Immature natural killer cell (primary cell): ENCODE measurements around the gene ZNF653. TPM values are rescaled to one million over a fixed set of nuclear protein-coding genes. Genes with fewer than 3 reads are reported as not detected.
"Not testable (repeated sequence)": the region's sequence is repeated elsewhere in the genome, so short reads cannot be mapped to it uniquely, and the experiment has no call there.

ENCODE experiments used
- DNase-seq, 3 donors: peaks; one replicate each; pipeline ENCODE4 v3.0.0; 2022; ENCODE audit warnings: mixed read lengths in 1 of 3
- H3K27ac Mint-ChIP-seq, 6 donors: one replicate each; pipeline ENCODE4 v1.8.0; 2020; ENCODE audit warnings: mixed read lengths in 6 of 6, mild to moderate bottlenecking in 5 of 6, inconsistent platforms in 4 of 6, moderate library complexity in 3 of 6
- H3K27me3 Mint-ChIP-seq, 3 donors: one replicate each; pipeline ENCODE4 v1.8.0; 2020 to 2021; ENCODE audit warnings: low read depth in 3 of 3, mild to moderate bottlenecking in 3 of 3, mixed read lengths in 3 of 3, moderate library complexity in 3 of 3, inconsistent platforms in 1 of 3
- H3K36me3 Mint-ChIP-seq, 3 donors: one replicate each; pipeline ENCODE4 v1.8.0; 2020; ENCODE audit warnings: mixed read lengths in 3 of 3, inconsistent platforms in 2 of 3, mild to moderate bottlenecking in 2 of 3
- H3K4me1 Mint-ChIP-seq, 2 donors: one replicate each; pipeline ENCODE4 v1.8.0; 2020; ENCODE audit warnings: inconsistent platforms in 2 of 2, mild to moderate bottlenecking in 2 of 2, mixed read lengths in 2 of 2, moderate library complexity in 1 of 2
- H3K4me3 Mint-ChIP-seq, 5 donors: one replicate each; pipeline ENCODE4 v1.8.0; 2020; ENCODE audit warnings: mild to moderate bottlenecking in 5 of 5, mixed read lengths in 5 of 5, inconsistent platforms in 3 of 5, moderate library complexity in 3 of 5
- H3K9me3 Mint-ChIP-seq, 6 donors: one replicate each; pipeline ENCODE4 v1.8.0; 2020; ENCODE audit warnings: mild to moderate bottlenecking in 6 of 6, mixed read lengths in 6 of 6, inconsistent platforms in 4 of 6, moderate library complexity in 3 of 6
- polyA plus RNA-seq, 3 donors: library from polyadenylated mRNA; unstranded; fragments of 300-500 nt; fragmentation: Illumina TruSeq; gene quantifications; one replicate each; pipeline ENCODE4 v1.2.3, GENCODE V29; 2021

The ZNF653 gene
- polyA plus RNA-seq, 3 donors from 2014 or later = 0.78 to 3.3 (median 1.1) TPM

DNA sequence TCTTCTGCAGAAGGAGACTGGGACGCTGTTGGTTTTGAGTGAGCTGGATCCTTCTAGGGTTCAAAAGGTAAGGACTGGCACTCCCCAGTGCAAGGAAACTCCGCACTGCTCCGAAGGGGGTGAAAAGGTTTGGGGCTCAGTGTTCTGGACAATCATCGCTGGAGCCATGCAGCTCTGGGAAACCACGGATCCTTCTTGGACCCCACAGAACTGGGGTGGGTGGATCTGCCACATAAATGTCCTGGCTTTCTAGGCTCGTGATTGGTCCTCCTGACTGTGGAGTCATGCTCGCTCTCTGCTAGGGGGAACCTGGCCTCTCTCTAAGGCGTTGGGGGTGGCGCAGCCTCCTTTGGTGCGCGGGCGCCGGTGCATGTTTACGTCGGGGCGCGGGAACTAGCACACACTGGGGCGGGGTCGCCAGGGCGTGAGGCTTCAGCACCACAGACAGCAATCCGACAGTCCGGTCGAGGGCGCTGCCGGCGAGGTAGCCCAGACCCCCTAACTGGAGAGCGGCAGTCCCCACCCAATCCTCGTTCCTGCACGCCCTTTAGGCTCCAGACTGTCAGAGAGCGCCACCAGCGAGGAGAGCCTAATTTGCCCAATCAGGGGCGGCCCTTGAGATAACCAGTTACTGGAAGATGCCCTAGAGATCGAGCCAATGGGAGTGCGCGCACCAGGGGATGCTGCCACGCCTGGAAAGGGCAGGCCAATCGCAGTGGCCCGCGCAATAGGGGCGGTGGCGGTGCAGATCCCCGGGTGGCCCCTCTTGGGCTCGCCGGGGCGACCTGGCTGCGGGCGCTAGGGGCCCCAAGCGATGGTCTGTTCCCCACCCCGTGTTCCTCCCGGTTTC is 23.9 kb downstream of the ZNF653 start:
- no peaks in the 10 kb centered on the region for H3K9me3 Mint-ChIP-seq
- H3K4me3 Mint-ChIP-seq = peak overlapping the region; percentile 47 to 79 (median 70)
- peak in 2 of 3 donors; percentile 46 to 50 for DNase-seq
- H3K27me3 Mint-ChIP-seq = peaks cover 16 to 21% (median 19%) of the 10 kb centered on the region in 3 donors
- H3K27ac Mint-ChIP-seq = peak overlapping the region in 1 of 6 donors; percentile 55
- H3K4me1 Mint-ChIP-seq = peaks cover 21% of the 10 kb centered on the region in 2 donors
- peaks cover 0 to 7% (median 0%) of the 10 kb centered on the region in 3 donors for H3K36me3 Mint-ChIP-seq

DNA sequence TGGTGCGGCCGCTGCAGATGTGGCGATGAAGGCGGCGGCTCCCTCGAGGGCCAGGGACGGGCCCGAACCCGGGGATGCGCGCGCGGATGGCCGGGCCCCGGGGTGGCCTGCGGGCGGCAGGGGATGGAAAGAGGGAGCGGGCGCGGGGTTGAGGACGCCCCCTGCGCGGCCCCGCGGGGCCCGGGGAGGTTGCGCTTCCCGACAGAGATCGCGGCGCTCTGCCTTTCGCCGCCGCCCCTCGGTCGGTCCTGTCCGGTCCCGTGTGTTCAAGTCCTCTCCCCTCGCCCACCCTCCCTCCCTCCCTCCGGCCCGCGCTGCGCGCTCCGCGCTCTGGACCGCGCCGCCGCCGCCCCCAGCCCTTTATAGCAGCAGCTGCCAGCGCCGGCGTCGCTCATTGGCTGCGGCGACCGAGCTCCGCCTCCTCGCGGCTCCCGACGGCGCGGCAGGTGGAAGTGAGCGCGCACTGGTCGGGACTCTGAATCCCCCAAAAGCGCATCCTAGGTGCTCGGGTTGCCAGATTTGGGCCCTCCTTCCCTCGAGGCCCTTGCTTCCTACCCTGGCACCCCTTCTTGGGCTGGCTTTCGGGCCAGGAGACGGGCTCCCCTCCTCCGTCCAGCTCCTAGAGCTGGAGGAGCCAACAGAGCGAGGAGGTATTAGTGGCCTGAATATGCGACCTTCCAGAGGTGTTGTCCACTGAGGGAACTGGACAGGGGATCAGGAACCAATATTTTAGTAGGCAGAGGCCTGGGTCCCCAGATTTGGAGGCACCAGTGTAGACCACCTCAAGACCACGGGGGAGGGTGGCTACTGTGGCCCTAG is 24.7 kb downstream of the ZNF653 start, which contains the start of gene ELAVL3:
TSS of gene ELAVL3 (minus strand) at position 332 of the 819 bp plus-strand sequence. CDS start 438 bp downstream, outside the sequence.
- H3K27ac Mint-ChIP-seq = peak within 1 kb of the TSS in 1 of 6 donors; percentile 55
- H3K36me3 Mint-ChIP-seq = peaks cover 0 to 7% (median 0%) of the 10 kb centered on the region in 3 donors
- H3K27me3 Mint-ChIP-seq = peaks cover 16 to 21% (median 19%) of the 10 kb centered on the region in 3 donors
- H3K4me3 Mint-ChIP-seq = peak within 1 kb of the TSS; percentile 47 to 79 (median 70)
- no peaks in the 10 kb centered on the region for H3K9me3 Mint-ChIP-seq
- H3K4me1 Mint-ChIP-seq = peaks cover 21% of the 10 kb centered on the region in 2 donors
- DNase-seq = no peak

DNA sequence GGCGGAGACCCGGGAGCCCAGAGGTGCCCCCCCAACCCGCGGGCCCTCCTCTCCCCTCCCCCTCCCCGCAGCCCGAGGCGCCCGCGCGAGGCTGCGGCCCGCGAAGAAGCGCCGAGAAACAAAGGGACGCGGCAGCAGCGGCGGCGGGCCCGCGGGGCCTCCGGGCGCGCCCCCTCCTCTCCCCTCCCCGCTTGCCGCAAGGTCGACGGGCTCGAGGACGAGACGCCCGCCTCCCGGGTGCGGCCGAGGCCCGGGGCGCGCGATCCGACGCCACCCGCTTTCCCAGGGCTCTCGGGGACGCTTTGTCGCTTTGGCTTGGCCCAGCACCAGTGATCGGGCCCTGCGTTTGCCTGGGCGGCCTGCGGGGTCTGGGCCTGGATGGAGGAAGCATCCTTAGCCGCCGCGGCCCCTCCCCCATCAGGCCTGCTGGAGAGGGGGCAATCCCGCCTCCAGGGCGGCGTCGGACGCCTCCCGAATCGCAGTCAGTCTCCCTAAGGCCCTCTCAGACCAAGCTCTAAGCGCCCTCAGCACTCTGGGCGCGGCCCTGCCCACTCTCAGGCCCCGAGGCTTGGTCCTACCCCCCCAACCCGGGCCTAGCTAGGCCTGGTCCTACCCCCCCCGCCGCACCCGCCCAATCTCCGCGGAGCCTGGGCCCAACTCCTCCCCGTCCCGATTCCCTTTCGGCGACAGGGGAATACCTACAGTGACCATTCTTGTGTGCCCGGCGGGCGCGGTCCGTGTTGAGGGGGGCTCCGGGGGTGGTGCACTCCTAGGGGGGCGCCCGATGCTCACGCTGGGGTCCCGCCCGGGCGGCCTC is 25.5 kb downstream of the ZNF653 start:
- Mint-ChIP-seq H3K9me3 (no peaks in the 10 kb centered on the region), H3K27me3 (peaks cover 16 to 25% (median 19%) of the 10 kb centered on the region in 3 donors), H3K36me3 (peaks cover 0 to 1% (median 0%) of the 10 kb centered on the region in 3 donors), H3K27ac (no peak overlapping the region), H3K4me3 (no peak overlapping the region), H3K4me1 (peaks cover 21% of the 10 kb centered on the region in 2 donors)
- DNase-seq = no peak

DNA sequence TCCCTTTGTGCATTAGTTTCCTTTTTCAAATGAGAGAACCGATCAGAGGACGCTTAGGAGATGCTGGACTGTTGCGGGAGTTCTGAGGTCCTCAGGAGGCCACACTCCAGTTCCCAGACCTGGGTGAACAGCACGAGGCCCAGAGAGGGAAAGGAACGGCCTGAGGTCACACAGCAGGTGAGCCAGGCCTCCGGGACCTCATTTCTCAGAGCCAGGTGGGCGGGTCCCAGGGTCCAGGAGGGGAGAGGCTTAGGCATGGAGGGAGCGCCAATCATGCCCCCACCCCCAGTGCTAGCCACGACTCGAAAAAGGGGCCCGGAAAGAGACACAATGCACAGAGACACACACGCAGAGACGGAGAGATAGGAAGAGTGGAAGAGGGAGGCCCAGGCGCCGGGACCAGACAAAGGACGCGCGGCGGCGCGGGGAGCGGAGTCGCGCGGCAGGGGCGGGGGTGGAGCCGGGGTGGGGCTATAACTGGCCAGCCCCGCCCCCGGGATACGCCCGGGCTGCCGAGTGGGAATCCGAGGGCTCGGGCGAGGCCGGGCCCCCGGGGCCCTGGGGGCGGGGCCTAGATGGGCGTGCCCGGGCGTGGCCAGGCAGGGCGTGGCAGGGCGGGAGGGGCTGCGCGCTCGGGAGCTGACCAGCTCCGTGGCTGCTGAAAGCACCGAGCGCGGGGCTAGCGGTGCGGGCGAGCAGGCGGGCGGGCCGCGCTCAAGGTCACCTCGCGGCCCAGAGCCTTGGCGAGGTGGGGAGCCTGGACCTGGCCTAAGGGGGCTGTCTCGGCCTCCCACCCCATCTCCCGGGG is 26.3 kb downstream of the ZNF653 start:
- no peaks in the 10 kb centered on the region for H3K9me3 Mint-ChIP-seq
- peaks cover 21% of the 10 kb centered on the region in 2 donors for H3K4me1 Mint-ChIP-seq
- H3K27ac Mint-ChIP-seq = no peak overlapping the region
- no peak for DNase-seq
- no peaks in the 10 kb centered on the region for H3K36me3 Mint-ChIP-seq
- H3K4me3 Mint-ChIP-seq = peak overlapping the region in 1 of 5 donors; percentile 46
- peaks cover 16 to 25% (median 19%) of the 10 kb centered on the region in 3 donors for H3K27me3 Mint-ChIP-seq

DNA sequence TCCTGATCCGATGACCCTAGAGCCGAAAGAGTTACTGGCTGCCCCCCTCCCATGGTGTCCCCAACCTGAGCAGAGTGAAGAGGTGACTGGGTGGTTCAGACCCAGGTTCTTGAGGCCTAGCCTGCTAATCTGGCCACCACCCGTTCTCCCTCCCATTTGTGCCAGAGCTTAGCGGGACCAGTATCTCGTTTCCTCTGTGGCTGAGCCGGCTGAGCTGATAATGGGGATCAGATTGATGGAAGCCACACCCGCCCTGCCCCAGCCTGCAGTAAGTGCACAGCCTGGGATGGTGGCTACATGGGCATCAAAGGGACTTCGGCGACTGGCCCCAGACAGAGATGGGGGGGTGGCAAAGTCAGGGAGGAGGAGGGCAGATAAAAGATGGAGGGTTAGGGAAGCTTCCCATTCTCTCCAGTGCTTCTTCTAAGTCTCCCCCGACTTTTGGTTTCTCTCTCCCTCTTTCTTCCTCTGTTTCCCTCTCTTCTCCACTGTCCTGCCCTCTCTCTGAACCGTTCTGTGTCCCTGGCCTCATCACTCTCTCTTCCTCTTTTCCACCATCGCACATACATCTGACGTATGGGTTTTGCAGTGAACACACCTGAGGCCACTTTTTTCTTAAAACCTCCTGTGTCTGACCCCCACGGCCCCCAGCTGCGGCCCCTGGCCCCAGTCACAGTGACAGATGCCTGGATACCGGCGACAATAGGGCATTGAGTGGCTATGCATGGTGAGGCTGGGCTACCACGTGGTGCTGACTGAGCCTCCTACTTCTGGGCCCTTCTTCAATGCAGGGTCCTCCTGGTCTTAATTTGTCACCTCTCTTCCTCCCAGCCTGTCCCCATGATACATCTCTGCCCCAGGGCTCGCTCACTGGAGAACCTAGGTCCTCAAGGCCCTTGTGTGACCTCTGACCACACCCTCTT is 27.2 kb downstream of the ZNF653 start:
- H3K4me1 Mint-ChIP-seq = peaks cover 21% of the 10 kb centered on the region in 2 donors
- DNase-seq = no peak
- no peaks in the 10 kb centered on the region for H3K36me3 Mint-ChIP-seq
- H3K9me3 Mint-ChIP-seq = no peaks in the 10 kb centered on the region
- H3K4me3 Mint-ChIP-seq = peak overlapping the region in 1 of 5 donors; percentile 46
- peaks cover 16 to 28% (median 19%) of the 10 kb centered on the region in 3 donors for H3K27me3 Mint-ChIP-seq
- no peak overlapping the region for H3K27ac Mint-ChIP-seq

DNA sequence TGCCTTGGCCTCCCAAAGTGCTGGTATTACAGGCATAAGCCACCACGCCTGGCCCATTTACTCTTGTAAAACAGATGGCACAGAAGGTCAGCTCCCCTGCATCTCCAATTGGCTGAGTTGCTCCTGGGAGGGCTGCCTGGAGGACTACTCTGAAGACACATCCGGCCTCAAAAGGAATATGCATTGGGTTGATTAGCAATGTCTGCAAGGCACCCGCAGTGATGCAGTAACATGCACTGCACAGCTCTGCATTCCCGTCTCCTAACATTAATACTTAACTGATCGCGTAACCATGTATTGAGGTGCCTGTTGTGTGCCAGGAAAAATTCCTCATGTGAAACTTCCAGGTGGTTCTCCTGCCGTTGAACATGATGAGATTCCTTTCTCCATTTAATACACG is 29.8 kb downstream of the ZNF653 start:
- no peak overlapping the region for H3K4me3 Mint-ChIP-seq
- H3K4me1 Mint-ChIP-seq = peaks cover 0 to 5% of the 10 kb centered on the region in 2 donors
- no peaks in the 10 kb centered on the region for H3K9me3 Mint-ChIP-seq
- H3K36me3 Mint-ChIP-seq = no peaks in the 10 kb centered on the region
- no peak overlapping the region for H3K27ac Mint-ChIP-seq
- peaks cover 6 to 16% (median 14%) of the 10 kb centered on the region in 3 donors for H3K27me3 Mint-ChIP-seq
- no peak for DNase-seq

DNA sequence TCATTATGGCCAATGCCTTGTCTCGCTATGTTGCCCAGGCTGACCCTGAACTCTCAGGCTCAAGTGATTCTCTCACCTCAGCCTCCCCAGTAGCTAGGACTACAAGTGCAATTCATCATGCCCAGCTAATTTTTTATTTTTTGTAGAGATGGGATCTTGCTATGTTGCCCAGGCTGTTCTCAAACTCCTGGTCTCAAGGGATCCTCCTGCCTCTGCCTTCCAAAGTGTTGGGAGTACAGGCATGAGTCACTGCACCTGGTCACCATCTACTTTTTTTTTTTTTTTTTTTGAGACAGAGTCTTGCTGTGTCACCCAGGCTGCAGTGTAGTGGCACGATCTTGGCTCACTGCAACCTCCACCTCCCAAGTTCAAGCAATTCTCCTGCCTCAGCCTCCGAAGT is 30.3 kb downstream of the ZNF653 start:
- not testable (repeated sequence) for DNase-seq, H3K4me1 Mint-ChIP-seq, H3K27ac Mint-ChIP-seq, H3K36me3 Mint-ChIP-seq, H3K9me3 Mint-ChIP-seq, H3K4me3 Mint-ChIP-seq
- peaks cover 8 to 16% (median 14%) of the 10 kb centered on the region in 3 donors for H3K27me3 Mint-ChIP-seq

DNA sequence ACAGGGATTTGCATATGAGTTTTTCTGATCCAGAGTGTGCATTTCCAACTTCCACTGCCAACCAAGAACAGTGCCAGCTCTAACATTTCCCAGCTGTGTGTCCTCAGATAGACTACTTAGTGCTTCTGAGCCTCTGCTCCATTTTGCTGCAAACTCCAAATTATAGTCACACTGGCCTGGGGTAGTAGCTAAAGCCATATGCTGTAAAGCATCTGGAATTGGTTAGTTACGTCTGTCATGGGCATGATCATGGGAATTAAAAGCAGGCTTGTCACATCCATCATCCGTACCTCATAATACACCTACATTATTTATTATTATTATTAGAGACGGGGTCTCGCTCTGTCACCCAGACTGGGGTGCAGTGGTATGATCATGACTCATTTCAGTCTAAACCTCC is 31.9 kb downstream of the ZNF653 start:
- no peak overlapping the region for H3K27ac Mint-ChIP-seq
- H3K4me3 Mint-ChIP-seq = no peak overlapping the region
- no peaks in the 10 kb centered on the region for H3K9me3 Mint-ChIP-seq
- H3K36me3 Mint-ChIP-seq = no peaks in the 10 kb centered on the region
- H3K27me3 Mint-ChIP-seq = peaks cover 2 to 11% (median 11%) of the 10 kb centered on the region in 3 donors
- no peaks in the 10 kb centered on the region for H3K4me1 Mint-ChIP-seq
- no peak for DNase-seq

DNA sequence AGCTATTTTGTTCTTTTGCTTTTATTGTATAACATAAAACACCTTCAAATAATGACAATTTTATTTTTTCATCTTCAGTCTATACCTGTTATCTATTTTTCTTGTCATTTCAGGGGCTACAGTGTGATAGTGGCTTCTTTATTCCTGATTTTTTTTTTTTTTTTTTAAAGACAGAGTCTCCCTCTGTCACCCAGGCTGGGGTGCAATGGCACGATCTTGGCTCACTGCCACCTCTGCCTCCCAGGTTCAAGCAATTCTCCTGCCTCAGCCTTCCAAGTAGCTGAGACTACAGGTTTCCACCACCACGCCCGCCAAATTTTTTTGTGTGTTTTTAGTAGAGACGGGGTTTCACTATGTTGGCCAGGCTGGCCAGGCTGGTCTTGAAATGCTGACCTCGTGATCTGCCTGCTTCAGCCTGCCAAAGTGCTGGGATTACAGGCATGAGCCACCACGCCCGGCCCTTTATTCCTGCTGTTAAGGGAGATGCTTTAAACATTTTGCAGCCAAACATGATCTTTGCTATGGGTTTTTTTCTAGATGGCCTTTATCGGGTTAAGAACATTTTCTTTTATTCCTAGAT is 37.3 kb downstream of the ZNF653 start:
- H3K4me3 Mint-ChIP-seq, H3K27ac Mint-ChIP-seq, H3K27me3 Mint-ChIP-seq, H3K4me1 Mint-ChIP-seq, H3K36me3 Mint-ChIP-seq, H3K9me3 Mint-ChIP-seq, DNase-seq: not testable (repeated sequence)

DNA sequence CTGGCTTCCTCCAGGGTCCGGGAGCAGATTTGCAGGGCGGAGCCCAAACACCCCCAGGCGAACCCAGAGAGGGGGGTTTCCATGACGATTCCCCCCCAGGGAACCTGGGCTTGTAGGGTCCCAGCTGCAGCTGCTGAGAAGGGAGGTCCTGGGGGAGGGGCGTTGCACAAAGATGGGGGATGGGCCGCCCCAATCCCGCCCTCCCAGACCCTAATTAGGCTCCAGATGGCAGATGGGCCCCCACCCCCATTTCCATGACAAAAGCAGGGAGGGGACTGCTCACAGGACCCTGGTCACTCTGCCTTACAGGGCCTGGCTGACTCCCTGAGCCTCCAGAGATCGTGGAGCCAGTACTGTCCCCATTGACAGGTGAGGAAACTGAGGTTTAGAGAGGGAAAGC is 40.0 kb downstream of the ZNF653 start:
- Mint-ChIP-seq H3K27me3 (peaks cover under 1 to 7% (median 6%) of the 10 kb centered on the region in 3 donors), H3K9me3 (no peaks in the 10 kb centered on the region), H3K36me3 (no peaks in the 10 kb centered on the region), H3K4me1 (no peaks in the 10 kb centered on the region), H3K27ac (no peak overlapping the region), H3K4me3 (no peak overlapping the region)
- DNase-seq = no peak

DNA sequence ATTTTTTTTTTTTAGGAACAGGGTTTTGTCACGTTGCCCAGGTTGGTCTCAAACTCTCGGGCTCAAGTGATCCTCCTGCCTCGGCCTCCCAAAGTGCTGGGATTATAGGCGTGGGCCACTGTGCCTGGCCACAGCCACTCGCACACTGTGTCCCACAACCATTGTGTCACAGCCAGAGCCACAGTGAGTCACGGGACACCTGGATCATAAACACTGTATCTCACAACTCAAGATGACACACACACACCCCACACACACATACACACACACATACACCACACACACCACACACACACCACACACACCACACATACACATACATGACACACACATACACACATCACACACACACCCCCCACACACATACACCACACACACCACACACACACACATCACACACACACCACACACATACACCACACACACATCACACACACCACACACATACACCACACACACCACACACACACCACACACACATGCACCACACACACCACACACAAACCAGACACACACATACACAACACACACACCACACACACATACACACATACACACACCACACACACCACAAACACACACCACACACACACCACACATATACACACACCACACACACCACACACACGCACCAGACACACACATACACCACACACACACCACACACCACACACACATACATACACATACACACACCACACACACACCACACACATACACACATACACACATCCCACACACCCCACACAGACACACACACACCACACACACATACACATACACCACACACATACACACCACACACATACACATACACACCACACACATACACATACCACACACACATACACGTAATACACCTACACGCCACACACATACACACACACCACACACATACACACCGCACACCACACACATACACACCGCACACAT is 41.0 kb downstream of the ZNF653 start:
- Mint-ChIP-seq H3K4me3 (no peak overlapping the region), H3K27ac (no peak overlapping the region), H3K36me3 (no peaks in the 10 kb centered on the region), H3K27me3 (peaks cover 0 to 11% (median 6%) of the 10 kb centered on the region in 3 donors), H3K9me3 (no peaks in the 10 kb centered on the region), H3K4me1 (no peaks in the 10 kb centered on the region)
- no peak for DNase-seq
